GM19099 (cell line): ENCODE data around the gene CTNNA3.

Experiments used
- POLR2A ChIP-seq: IDR thresholded peaks from 3 replicates; pipeline ENCODE4 v1.6.1; 2011; ENCODE audit warnings: low read depth; ENCODE audit not compliant: insufficient read length; ENCODE audit errors: extremely low read depth

Gene CTNNA3

DNA sequence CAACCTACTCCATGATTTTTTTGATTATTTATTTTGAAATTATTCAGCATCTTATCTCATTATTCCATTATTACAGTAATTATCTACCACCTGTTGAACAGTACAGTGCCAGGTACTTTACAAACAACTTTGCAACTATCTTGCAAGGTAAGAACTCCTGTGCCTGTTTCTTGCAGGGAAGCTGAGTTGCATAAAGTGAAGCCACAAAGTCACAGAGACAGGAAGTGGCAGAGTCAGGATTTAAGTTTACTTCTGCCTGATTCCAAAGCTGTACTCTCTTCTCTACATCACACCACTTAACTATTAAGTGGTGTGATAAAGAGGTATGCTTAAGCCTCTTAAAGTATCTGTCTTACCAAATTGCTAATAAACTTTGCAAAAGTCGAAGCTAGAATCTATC is 690.0 kb downstream of the CTNNA3 start:
- TF ChIP-seq POLR2A: no peak

- TF ChIP-seq POLR2A: no peak
These were observed 691.3 kb downstream of the CTNNA3 start for GRCh38 chr10:67004690-67005089.

GRCh38 chr10:66999762-67000545 is 696.0 kb downstream of the CTNNA3 start:
- no peak for TF ChIP-seq POLR2A

DNA sequence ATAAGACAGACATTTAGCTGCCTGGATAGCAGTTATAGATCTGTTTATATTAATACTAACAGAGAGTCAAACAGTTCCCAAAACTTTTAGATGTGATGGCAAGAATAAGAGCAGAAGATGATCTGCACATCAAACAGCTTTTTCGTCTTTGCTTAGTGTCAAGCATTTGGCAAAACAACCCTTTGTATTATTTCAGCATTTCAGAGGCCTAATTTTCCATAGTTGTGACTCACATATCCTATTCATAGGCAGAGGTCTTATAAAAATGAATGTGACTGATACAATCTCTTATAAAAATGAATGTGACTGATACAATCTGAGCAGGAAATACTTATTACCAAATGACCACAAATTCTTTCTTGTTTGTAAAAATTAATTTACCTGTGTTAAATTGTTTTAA is 699.0 kb downstream of the CTNNA3 start:
- TF ChIP-seq POLR2A: no peak

- no peak for TF ChIP-seq POLR2A
These were observed 705.7 kb downstream of the CTNNA3 start for GRCh38 chr10:66990143-66990830.

GRCh38 chr10:66983475-66983818 is 712.5 kb downstream of the CTNNA3 start:
- TF ChIP-seq POLR2A: no peak

- TF ChIP-seq POLR2A: no peak
These were observed 713.1 kb downstream of the CTNNA3 start for GRCh38 chr10:66982792-66983474.

GRCh38 chr10:66982053-66982420 is 714.0 kb downstream of the CTNNA3 start:
- no peak for TF ChIP-seq POLR2A

DNA sequence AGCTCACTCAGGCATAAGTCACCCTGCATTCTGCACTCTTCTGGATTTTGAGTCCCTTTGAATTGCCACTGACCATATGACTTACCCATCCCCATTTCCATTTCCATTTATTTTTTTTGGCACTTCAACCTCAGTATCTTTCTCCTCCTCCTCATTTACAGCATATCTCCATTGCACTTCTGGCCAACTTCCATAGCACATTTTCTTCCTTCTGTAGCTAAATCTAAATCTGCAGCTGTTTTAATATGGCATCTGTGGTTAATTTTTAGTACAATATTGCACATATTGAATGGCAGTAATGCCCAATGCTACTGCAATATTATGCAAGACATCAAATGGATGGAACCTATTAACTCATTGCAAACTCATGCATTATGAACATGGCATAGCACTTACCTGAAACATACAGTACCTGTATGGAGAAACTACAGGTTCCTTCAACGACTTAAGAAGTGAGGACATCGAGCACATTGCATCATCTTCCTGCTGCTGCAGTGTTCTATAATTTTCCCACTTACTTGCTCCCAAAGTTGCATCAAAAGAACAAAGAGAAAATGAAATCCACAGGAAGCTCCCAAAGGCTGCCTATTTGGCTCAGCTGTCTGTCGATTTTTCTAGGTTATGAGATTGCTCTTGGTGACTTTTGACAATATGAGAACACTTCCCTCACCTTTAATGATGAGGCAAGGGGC is 714.5 kb downstream of the CTNNA3 start:
- TF ChIP-seq POLR2A: no peak

GRCh38 chr10:66980246-66980815 is 715.7 kb downstream of the CTNNA3 start:
- TF ChIP-seq POLR2A: no peak

- TF ChIP-seq POLR2A: no peak
These were observed 731.0 kb downstream of the CTNNA3 start for GRCh38 chr10:66964946-66965345.

GRCh38 chr10:66958466-66958865 is 737.5 kb downstream of the CTNNA3 start:
- no peak for TF ChIP-seq POLR2A

DNA sequence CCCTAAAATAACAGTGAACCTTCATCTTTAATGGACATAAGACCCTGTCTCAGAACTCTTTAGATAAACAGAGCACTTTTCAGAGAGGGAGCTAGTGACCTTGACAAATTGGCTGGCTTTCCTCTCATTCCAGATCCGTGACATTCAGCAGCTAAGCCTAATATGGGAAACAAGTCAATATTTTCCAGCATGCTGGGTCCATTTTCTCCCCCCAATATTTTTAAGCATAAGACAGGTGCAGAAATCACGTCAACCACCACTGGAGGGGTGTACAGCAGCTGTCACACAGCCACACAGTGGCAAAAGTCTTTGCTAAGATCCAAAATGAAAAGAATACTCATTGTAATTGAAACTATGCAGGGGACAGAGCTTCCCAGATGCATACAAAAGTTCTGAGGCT is 744.1 kb downstream of the CTNNA3 start:
- no peak for TF ChIP-seq POLR2A

DNA sequence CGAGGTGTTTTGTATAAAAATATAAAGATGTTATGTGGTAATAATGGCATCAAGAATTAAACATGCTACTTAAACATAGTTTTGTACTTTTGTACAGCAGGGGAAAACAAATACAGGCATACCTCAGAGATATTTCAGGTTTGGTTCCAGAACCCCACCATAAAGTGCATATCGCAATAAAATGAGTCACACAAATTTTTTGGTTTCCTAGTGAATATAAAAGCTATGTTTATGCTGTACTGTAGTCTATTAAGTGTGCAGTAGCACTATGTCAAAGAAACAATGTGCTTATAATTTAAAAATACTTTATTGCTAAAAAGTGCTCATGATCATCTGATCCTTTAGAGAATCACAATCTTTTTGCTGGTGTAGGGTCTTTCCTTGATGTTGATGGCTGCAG is 752.4 kb downstream of the CTNNA3 start:
- TF ChIP-seq POLR2A: no peak

- no peak for TF ChIP-seq POLR2A
These were observed 753.6 kb downstream of the CTNNA3 start for GRCh38 chr10:66942407-66942806.
